ENCODE results near the gene GPHN.
"Not testable (repeated sequence)": the region's sequence is repeated elsewhere in the genome, so short reads cannot be mapped to it uniquely, and the experiment has no call there.

GPHN gene

DNA sequence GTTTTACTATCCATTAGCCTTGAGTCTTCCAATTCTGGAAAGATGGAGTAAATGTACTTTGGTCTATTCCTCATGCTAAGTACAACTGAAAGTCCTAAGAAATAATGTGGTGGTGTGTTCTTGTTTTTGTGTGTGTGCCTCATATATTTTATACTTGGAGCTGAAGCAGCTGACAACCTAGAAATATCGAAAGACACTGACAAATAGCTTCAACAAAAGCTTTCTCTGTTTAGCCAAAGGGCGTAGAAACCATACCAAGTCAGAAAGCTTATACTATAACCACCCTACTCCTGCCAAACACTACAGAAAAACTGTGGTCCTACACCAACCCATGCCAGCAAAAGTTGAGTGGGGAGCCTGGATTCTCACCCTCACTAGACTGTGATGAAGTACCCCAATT lies 188.4 kb downstream of the GPHN start:
- no peak for DNase-seq (ENCODE audit: low spot score in 2 of 2)
- H3K9me3 ChIP-seq: no peaks in the 10 kb centered on the region
- H3K4me1 ChIP-seq: no peaks in the 10 kb centered on the region
- no peaks in the 10 kb centered on the region for H3K27me3 ChIP-seq (ENCODE audit: low read depth)
- no peaks in the 10 kb centered on the region for H3K36me3 ChIP-seq (replicated peaks)
- in situ Hi-C loops (cut with MboI; ENCODE audit: low sequenced_read_pairs): no loop called here
- no peak overlapping the region for H3K4me3 ChIP-seq

DNA sequence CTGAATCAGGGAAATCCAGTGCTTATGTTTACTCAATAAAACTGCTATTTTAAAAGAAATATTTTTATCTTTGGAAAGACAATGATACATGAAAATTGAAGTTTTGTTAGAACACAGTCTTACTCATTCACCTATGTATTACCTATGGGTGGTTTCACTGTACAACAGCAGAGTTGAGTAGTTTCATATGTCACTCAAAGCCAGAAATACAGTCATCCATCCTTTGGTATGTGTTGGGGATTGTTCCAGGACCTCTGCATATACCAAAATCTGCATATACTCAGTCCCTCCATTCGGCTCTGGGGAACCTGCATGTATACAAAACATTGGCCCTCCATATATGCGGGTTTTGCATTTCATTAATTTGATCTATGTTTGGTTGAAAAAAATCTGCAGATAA lies 190.6 kb downstream of the GPHN start:
- no peaks in the 10 kb centered on the region for H3K36me3 ChIP-seq (replicated peaks)
- in situ Hi-C loops (cut with MboI; ENCODE audit: low sequenced_read_pairs): no loop called here
- DNase-seq (ENCODE audit: low spot score in 2 of 2): no peak
- H3K27me3 ChIP-seq (ENCODE audit: low read depth): no peaks in the 10 kb centered on the region
- H3K9me3 ChIP-seq: no peaks in the 10 kb centered on the region
- H3K4me1 ChIP-seq: no peaks in the 10 kb centered on the region
- H3K4me3 ChIP-seq: no peak overlapping the region

GRCh38 chr14:66701813-66702212 lies 193.9 kb downstream of the GPHN start:
- Histone ChIP-seq H3K4me3 (no peak overlapping the region), H3K4me1 (no peaks in the 10 kb centered on the region), H3K36me3 (replicated peaks) (no peaks in the 10 kb centered on the region), H3K9me3 (no peaks in the 10 kb centered on the region), H3K27me3 (ENCODE audit: low read depth) (no peaks in the 10 kb centered on the region)
- in situ Hi-C loops (cut with MboI; ENCODE audit: low sequenced_read_pairs): no loop called here
- no peak for DNase-seq (ENCODE audit: low spot score in 2 of 2)

DNA sequence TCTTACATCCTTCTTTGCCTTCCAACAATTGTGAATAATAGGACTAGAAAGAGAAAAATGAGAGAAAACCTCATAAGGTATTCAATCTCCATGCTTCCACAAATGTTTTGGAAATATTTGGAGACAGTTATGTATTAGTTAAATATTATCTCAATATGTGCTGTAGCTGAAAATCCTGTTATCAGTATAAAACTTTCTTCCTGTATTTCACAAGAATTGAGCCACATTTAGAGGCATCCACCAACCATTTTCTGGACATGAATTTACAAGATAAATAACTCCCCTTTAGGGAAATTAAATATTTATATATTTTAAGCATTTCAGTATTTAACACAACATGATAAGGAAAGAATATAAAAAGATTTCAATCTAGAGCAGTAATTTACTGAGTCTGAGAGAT lies 200.3 kb downstream of the GPHN start:
- Histone ChIP-seq H3K4me3 (no peak overlapping the region), H3K9me3 (no peaks in the 10 kb centered on the region), H3K4me1 (peaks cover 8% of the 10 kb centered on the region), H3K36me3 (replicated peaks) (no peaks in the 10 kb centered on the region), H3K27me3 (ENCODE audit: low read depth) (no peaks in the 10 kb centered on the region)
- no peak for DNase-seq (ENCODE audit: low spot score in 2 of 2)
- in situ Hi-C loops (cut with MboI; ENCODE audit: low sequenced_read_pairs): no loop called here

- H3K27me3 ChIP-seq (ENCODE audit: low read depth): no peaks in the 10 kb centered on the region
- DNase-seq (ENCODE audit: low spot score in 2 of 2): peak; percentile 21 to 68
- in situ Hi-C loops (cut with MboI; ENCODE audit: low sequenced_read_pairs): no loop called here
- H3K4me3 ChIP-seq: no peak overlapping the region
- no peaks in the 10 kb centered on the region for H3K9me3 ChIP-seq
- H3K4me1 ChIP-seq: peaks cover 8% of the 10 kb centered on the region
- H3K36me3 ChIP-seq (replicated peaks): no peaks in the 10 kb centered on the region
These were observed 201.3 kb downstream of the GPHN start for GRCh38 chr14:66709291-66709690.

- H3K36me3 ChIP-seq (replicated peaks); H3K4me1 ChIP-seq; DNase-seq (ENCODE audit: low spot score in 2 of 2); H3K27me3 ChIP-seq (ENCODE audit: low read depth); in situ Hi-C loops (cut with MboI; ENCODE audit: low sequenced_read_pairs); H3K9me3 ChIP-seq; H3K4me3 ChIP-seq: not testable (repeated sequence)
These were observed 206.3 kb downstream of the GPHN start for GRCh38 chr14:66714291-66714690.

DNA sequence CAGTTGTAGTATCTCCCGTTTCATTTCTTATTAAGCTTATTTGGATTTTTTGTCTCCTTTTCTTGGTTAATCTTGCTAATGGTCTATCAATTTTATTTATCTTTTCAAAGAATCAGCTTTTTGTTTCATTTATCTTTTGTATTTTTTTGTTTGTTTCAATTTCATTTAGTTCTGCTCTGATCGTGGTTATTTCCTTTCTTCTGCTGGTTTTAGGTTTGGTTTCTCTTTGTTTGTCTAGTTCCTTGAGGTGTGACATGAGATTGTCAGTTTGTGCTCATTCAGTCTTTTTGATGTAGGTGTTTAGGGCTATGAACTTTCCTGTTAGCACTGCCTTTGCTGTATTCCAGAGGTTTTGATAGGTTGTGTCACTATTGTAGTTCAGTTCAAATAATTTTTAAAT lies 207.4 kb downstream of the GPHN start:
- in situ Hi-C loops (cut with MboI; ENCODE audit: low sequenced_read_pairs); H3K27me3 ChIP-seq (ENCODE audit: low read depth); H3K36me3 ChIP-seq (replicated peaks); H3K4me3 ChIP-seq; H3K9me3 ChIP-seq; H3K4me1 ChIP-seq; DNase-seq (ENCODE audit: low spot score in 2 of 2): not testable (repeated sequence)

GRCh38 chr14:66716227-66716626 lies 208.3 kb downstream of the GPHN start:
- no peak for DNase-seq (ENCODE audit: low spot score in 2 of 2)
- Histone ChIP-seq H3K27me3 (ENCODE audit: low read depth) (no peaks in the 10 kb centered on the region), H3K9me3 (no peaks in the 10 kb centered on the region), H3K36me3 (replicated peaks) (no peaks in the 10 kb centered on the region), H3K4me3 (no peak overlapping the region), H3K4me1 (no peaks in the 10 kb centered on the region)
- in situ Hi-C loops (cut with MboI; ENCODE audit: low sequenced_read_pairs): no loop called here

DNA sequence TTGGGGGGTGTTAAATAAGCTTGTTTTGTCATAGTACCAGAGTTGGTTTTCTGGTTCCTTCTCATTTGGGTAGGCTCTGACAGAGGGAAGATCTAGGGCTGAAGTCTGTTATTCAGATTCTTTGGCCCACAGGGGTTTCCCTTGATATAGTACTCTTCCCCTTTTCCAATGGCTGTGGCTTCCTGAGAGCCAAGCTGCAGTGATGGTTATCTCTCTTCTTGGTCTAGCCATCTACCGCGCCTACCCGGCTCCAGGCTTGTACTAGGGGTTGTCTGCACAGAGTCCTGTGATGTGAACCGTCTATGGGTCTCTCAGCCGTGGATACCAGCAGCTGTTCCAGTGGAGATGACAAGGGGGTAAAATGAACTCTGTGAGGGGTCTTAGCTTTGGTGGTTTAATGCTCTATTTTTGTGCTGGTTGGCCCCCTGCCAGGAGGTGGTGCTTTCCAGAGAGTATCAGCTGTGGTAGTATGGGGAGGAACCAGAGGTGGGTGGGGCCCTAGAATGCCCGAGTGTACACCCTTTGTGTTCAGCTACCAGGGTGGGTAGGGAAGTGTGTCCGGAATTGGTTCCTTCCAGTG lies 209.7 kb downstream of the GPHN start:
- H3K9me3 ChIP-seq: no peaks in the 10 kb centered on the region
- H3K36me3 ChIP-seq (replicated peaks): no peaks in the 10 kb centered on the region
- in situ Hi-C loops (cut with MboI; ENCODE audit: low sequenced_read_pairs): no loop called here
- no peaks in the 10 kb centered on the region for H3K27me3 ChIP-seq (ENCODE audit: low read depth)
- H3K4me1 ChIP-seq: no peaks in the 10 kb centered on the region
- H3K4me3 ChIP-seq: no peak overlapping the region
- no peak for DNase-seq (ENCODE audit: low spot score in 2 of 2)

- Histone ChIP-seq H3K4me1 (no peaks in the 10 kb centered on the region), H3K36me3 (replicated peaks) (no peaks in the 10 kb centered on the region), H3K4me3 (no peak overlapping the region), H3K9me3 (peaks cover 3% of the 10 kb centered on the region; the same call in 1 of the 2 replicates), H3K27me3 (ENCODE audit: low read depth) (no peaks in the 10 kb centered on the region)
- in situ Hi-C loops (cut with MboI; ENCODE audit: low sequenced_read_pairs): no loop called here
- DNase-seq (ENCODE audit: low spot score in 2 of 2): no peak
These were observed 217.0 kb downstream of the GPHN start for GRCh38 chr14:66724996-66725395.

GRCh38 chr14:66731298-66731697 lies 223.4 kb downstream of the GPHN start:
- H3K36me3 ChIP-seq (replicated peaks); DNase-seq (ENCODE audit: low spot score in 2 of 2); H3K4me1 ChIP-seq; H3K27me3 ChIP-seq (ENCODE audit: low read depth); H3K9me3 ChIP-seq; H3K4me3 ChIP-seq; in situ Hi-C loops (cut with MboI; ENCODE audit: low sequenced_read_pairs): not testable (repeated sequence)

DNA sequence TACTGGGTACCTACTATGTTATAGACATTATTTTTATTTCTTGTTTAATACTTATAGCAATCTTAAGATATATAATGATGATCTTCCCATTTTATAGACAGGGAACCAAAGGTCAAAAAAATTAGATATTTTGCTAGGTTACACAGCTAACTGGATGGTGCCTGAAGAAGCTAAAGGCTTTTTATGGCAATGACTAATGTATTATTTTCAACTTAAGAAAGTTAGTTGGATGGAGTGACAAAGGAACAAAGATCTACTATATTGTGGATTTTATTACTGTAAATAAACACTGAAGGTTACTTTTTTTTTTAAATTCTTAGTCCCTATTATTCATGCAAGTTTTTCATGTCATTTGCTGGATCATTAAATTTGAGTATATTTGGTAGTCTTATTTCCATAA lies 227.9 kb downstream of the GPHN start:
- Histone ChIP-seq H3K36me3 (replicated peaks) (no peaks in the 10 kb centered on the region), H3K9me3 (0 out of 2 replicates have a peak, but pooled peaks cover 3% of the 10 kb centered on the region), H3K4me1 (no peaks in the 10 kb centered on the region), H3K4me3 (no peak overlapping the region), H3K27me3 (ENCODE audit: low read depth) (no peaks in the 10 kb centered on the region)
- in situ Hi-C loops (cut with MboI; ENCODE audit: low sequenced_read_pairs): no loop called here
- no peak for DNase-seq (ENCODE audit: low spot score in 2 of 2)

DNA sequence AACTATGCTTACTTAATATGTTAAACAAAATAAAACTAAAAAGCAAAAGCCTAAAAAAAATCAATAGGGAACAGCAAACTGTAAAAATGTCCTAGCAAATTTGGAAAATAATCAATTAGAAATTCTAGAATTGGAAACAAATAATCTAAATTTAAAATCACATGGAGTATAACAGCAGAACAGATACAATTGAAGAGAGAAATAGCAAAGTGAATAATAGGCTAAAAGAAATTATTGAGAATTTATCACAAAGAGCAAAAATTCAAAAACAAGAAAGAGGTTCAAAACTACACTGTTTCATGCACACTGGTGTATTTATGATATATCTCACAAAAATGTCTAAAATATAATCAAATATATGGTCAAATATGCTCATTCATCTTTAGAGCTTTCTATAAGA lies 231.9 kb downstream of the GPHN start:
- Histone ChIP-seq H3K9me3 (no peaks in the 10 kb centered on the region), H3K27me3 (ENCODE audit: low read depth) (no peaks in the 10 kb centered on the region), H3K4me1 (no peaks in the 10 kb centered on the region), H3K36me3 (replicated peaks) (no peaks in the 10 kb centered on the region), H3K4me3 (no peak overlapping the region)
- in situ Hi-C loops (cut with MboI; ENCODE audit: low sequenced_read_pairs): no loop called here
- no peak for DNase-seq (ENCODE audit: low spot score in 2 of 2)

DNA sequence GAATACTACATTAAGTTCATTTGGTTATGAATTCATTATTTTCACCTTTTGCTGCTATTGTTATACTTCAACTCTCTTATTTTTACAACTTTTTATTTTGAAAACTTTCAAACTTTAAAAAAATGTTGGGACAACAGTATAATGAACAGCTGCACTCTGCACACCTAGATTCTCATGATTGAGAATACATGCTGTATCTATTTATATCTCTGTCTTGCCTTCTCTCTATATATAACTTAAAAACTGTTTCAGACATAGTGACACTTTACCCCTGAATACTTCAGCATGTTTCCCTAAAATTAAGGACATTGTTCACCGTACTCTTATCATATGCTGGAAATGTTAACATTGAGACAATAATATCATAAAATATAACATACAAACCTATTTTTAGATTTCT lies 237.1 kb downstream of the GPHN start:
- no peaks in the 10 kb centered on the region for H3K4me1 ChIP-seq
- in situ Hi-C loops (cut with MboI; ENCODE audit: low sequenced_read_pairs): no loop called here
- H3K4me3 ChIP-seq: no peak overlapping the region
- no peaks in the 10 kb centered on the region for H3K36me3 ChIP-seq (replicated peaks)
- no peak for DNase-seq (ENCODE audit: low spot score in 2 of 2)
- H3K27me3 ChIP-seq (ENCODE audit: low read depth): no peaks in the 10 kb centered on the region
- H3K9me3 ChIP-seq: no peaks in the 10 kb centered on the region

DNA sequence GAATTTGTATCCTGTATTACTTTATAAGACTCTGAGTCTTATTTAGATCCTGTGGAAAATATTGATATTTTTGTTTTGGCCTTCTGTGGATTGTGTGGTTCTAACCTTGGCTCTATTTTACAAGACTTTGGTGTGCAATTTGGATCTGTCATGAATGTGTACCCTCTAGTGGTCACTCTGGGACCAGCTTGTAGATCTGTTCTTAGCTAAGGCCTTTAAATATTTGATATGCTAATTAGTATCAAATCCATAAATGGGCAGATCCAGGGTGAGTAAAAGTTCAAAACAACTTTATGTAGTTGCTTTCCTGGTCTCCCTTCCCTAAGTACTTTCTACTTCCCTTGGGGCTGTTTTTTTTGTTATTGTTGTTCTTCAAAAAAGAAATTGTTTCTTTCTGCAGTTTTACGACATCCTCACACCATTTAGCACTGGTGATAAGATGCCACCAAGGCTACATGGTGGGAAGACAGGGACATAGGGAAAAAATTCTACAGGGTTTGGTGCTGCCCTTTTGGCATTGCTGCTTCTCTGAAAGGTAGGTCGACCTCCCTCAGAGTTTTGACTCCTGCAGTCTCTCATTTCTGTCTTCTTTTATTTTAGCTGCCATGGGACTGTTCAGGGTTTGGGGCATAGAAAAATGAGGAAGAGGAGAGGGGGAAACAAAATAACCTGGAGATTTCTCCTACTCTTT lies 238.5 kb downstream of the GPHN start:
- no peaks in the 10 kb centered on the region for H3K9me3 ChIP-seq
- DNase-seq (ENCODE audit: low spot score in 2 of 2): peak; percentile 60 to 66
- H3K4me3 ChIP-seq: no peak overlapping the region
- in situ Hi-C loops (cut with MboI; ENCODE audit: low sequenced_read_pairs): no loop called here
- no peaks in the 10 kb centered on the region for H3K27me3 ChIP-seq (ENCODE audit: low read depth)
- no peaks in the 10 kb centered on the region for H3K4me1 ChIP-seq
- H3K36me3 ChIP-seq (replicated peaks): no peaks in the 10 kb centered on the region
